ENCODE data around the gene TRRAP.
A peak's percentile ranks its signal among the peaks of the same experiment; 100 is the strongest.

TRRAP gene

GRCh38 chr7:98949336-98950044 lies 71.2 kb downstream of the TRRAP start:
- in situ Hi-C loops (cut with MboI; ENCODE audit: low sequenced_read_pairs, unreplicated experiment): no loop called here
- no peak for TF ChIP-seq CTCF (IDR thresholded peaks at IDR 0.05; ENCODE audit: borderline replicate concordance, control extremely low read depth, extremely low read depth, insufficient read depth, missing control alignments)
- no peak for DNase-seq (ENCODE audit: low spot score)

- no peak for DNase-seq (ENCODE audit: low spot score)
- TF ChIP-seq CTCF (IDR thresholded peaks at IDR 0.05; ENCODE audit: borderline replicate concordance, control extremely low read depth, extremely low read depth, insufficient read depth, missing control alignments): no peak
- in situ Hi-C loops (cut with MboI; ENCODE audit: low sequenced_read_pairs, unreplicated experiment): no loop called here
These were observed 77.7 kb downstream of the TRRAP start for GRCh38 chr7:98955992-98956391.

GRCh38 chr7:98956469-98956868 lies 78.1 kb downstream of the TRRAP start:
- no peak for TF ChIP-seq CTCF (IDR thresholded peaks at IDR 0.05; ENCODE audit: borderline replicate concordance, control extremely low read depth, extremely low read depth, insufficient read depth, missing control alignments)
- in situ Hi-C loops (cut with MboI; ENCODE audit: low sequenced_read_pairs, unreplicated experiment): no loop called here
- no peak for DNase-seq (ENCODE audit: low spot score)

- in situ Hi-C loops (cut with MboI; ENCODE audit: low sequenced_read_pairs, unreplicated experiment): no loop called here
- no peak for DNase-seq (ENCODE audit: low spot score)
- no peak for TF ChIP-seq CTCF (IDR thresholded peaks at IDR 0.05; ENCODE audit: borderline replicate concordance, control extremely low read depth, extremely low read depth, insufficient read depth, missing control alignments)
These were observed 78.6 kb downstream of the TRRAP start for GRCh38 chr7:98956937-98957336.

GRCh38 chr7:98957766-98958165 lies 79.4 kb downstream of the TRRAP start:
- peak; percentile 24 for DNase-seq (ENCODE audit: low spot score)
- no peak for TF ChIP-seq CTCF (IDR thresholded peaks at IDR 0.05; ENCODE audit: borderline replicate concordance, control extremely low read depth, extremely low read depth, insufficient read depth, missing control alignments)
- in situ Hi-C loops (cut with MboI; ENCODE audit: low sequenced_read_pairs, unreplicated experiment): no loop called here

GRCh38 chr7:98958968-98959367 lies 80.6 kb downstream of the TRRAP start:
- no peak for DNase-seq (ENCODE audit: low spot score)
- in situ Hi-C loops (cut with MboI; ENCODE audit: low sequenced_read_pairs, unreplicated experiment): no loop called here
- TF ChIP-seq CTCF (IDR thresholded peaks at IDR 0.05; ENCODE audit: borderline replicate concordance, control extremely low read depth, extremely low read depth, insufficient read depth, missing control alignments): no peak
